Forelimb muscle (tissue), 1 donor: ENCODE measurements around the gene GCC1. TPM values are rescaled to one million over a fixed set of nuclear protein-coding genes. Genes with fewer than 3 reads are reported as not detected.

Experiments used
- DNase-seq: peaks from one replicate; pipeline ENCODE4 v3.0.0-alpha.2; 2013; ENCODE audit warnings: low read depth
- polyA plus RNA-seq: library from polyadenylated mRNA; unstranded; fragments of 120-200 nt; gene quantifications from one replicate; pipeline ENCODE4 v1.2.1, GENCODE V29; 2013; ENCODE audit not compliant: insufficient read length

The GCC1 gene
- polyA plus RNA-seq, 1 donor: 7.8 TPM

- no peak for DNase-seq
Observed at GRCh38 chr7:127536741-127537140, 48.7 kb downstream of the GCC1 start.

GRCh38 chr7:127536394-127536691 lies 49.1 kb downstream of the GCC1 start:
- no peak for DNase-seq

GRCh38 chr7:127535546-127536393 lies 49.6 kb downstream of the GCC1 start:
- no peak for DNase-seq

GRCh38 chr7:127534636-127535035 lies 50.8 kb downstream of the GCC1 start:
- DNase-seq: no peak

- no peak for DNase-seq
Observed at GRCh38 chr7:127532736-127533135, 52.7 kb downstream of the GCC1 start.

GRCh38 chr7:127532151-127532550 lies 53.2 kb downstream of the GCC1 start:
- DNase-seq: no peak

Other genes starting within 250 kb of the GCC1 start
- gene ZNF800, start 192.9 kb downstream of the GCC1 start, polyA plus RNA-seq: 16.5 TPM
- gene ARF5, start 2.8 kb upstream of the GCC1 start, polyA plus RNA-seq: 122 TPM
- 0.10 TPM for gene FSCN3, start 8.1 kb upstream of the GCC1 start, polyA plus RNA-seq
- not detected for gene PAX4, start 32.5 kb upstream of the GCC1 start, polyA plus RNA-seq
- gene SND1, start 66.6 kb upstream of the GCC1 start, polyA plus RNA-seq: 95.0 TPM